Right ventricle myocardium superior (tissue), 1 donor: Measurements from ENCODE around the gene ARHGAP28. TPM values are rescaled to one million over a fixed set of nuclear protein-coding genes. Genes with fewer than 3 reads are reported as not detected.
"Not testable (repeated sequence)": the region's sequence is repeated elsewhere in the genome, so short reads cannot be mapped to it uniquely, and the experiment has no call there.

Experiments
- ATAC-seq: fragments of 200-7000 bp; cut with Tn5 transposase; one replicate; pipeline ENCODE4 v1.9.1; 2020; ENCODE audit warnings: mild to moderate bottlenecking; ENCODE audit not compliant: poor library complexity
- DNase-seq: peaks from one replicate; pipeline ENCODE4 v3.0.0-alpha.2; 2020
- intact Hi-C: fragments of 100-400 bp; cut with DNase I; formaldehyde crosslinking; loops from one replicate; pipeline ENCODE4 v1.11.2; 2022
- total RNA-seq: library from RNA; stranded (reverse); fragmentation: NEBNext Ultra II Directional; extraction: Animal tissue kit (Norgen Biotek cat#: 25700); gene quantifications from one replicate; pipeline ENCODE4 v1.2.1, GENCODE V29; 2021
- donor health status: DM: no; HTN: yes; CAD: no; lungs with severe emphysema.

ARHGAP28 gene
- total RNA-seq, 1 donor from 2014 or later: 1.1 TPM

GRCh38 chr18:6796511-6796910, 67.0 kb downstream of the ARHGAP28 start:
- DNase-seq: no peak
- intact Hi-C loops: no loop called here
- no peak for ATAC-seq

GRCh38 chr18:6797171-6797570, 67.7 kb downstream of the ARHGAP28 start:
- intact Hi-C loops: no loop called here
- ATAC-seq (no peak), DNase-seq (no peak)

DNA sequence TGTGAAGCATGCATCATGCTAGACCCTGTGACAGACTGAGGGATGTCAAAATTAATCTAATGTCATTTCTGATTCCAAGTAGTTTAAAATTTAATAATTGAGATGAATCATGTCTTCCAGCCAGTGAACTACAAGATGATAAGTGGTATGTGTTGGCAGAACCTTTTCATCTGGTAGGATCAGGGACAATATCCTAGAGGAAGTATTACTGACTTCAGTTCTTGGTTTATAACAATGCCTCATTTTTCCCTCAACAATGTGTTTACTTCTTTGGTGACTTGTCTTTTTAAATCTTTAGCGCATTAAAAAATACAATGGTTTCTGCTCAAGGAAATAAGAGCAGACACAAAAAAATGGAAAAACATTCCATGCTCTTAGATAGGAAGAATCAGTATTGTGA, 69.4 kb downstream of the ARHGAP28 start:
- ATAC-seq (no peak), DNase-seq (no peak)
- intact Hi-C loops: no loop called here

GRCh38 chr18:6800309-6800708, 70.8 kb downstream of the ARHGAP28 start:
- intact Hi-C loops, ATAC-seq, DNase-seq: not testable (repeated sequence)

DNA sequence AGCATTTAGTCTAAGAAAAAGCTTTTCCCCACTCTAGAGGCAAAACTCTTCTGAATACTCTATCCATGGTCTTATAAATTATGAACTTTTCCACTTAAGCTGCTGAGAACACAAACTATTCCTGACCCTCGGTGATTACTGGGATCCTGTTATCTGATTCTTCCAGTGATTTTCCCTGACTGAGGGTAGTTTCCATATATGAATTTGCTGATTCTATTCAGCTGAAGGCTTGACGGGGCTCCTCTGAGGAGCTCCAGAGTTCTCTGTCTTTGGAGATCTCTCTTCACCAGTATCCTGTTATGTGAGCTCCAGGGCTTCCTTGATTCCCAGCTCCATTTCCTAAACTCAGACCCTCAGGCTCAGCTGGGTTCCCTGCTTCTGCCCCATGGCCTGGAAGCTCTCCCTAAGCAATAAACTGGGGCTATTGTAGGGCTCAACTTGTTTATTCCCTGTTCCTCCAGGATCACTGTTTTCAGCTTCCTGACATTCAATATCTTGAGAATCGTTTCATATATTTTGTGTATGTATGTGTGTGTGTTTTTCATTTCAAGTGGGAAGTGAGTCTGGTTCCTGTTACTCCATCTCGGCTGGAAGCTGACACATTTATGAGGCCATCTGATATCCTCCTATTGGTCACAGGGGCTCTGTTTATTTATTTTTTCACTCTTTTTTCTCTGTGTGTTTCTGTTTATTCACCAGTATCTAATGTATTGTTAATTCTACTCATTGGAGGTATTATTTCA, 78.2 kb downstream of the ARHGAP28 start:
- DNase-seq (no peak), ATAC-seq (no peak)

DNA sequence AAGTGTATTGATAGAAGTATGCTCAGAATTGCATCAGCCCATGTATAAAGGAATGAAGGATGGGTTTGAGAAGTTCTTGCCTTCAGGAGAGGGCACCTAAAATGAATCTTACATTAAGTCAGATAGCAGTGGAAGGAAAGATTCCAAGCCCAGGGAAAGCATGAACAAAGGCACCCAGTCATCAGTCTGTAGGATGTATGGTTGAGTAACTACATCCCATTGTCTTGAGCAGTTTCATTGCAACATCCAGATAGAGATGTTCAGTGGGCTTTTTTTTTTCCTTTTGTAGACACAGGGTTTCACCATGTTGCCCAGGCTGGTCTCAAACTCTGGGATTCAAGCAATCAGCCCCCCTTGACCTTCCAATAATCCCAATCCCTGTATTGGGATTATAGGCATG, 80.7 kb downstream of the ARHGAP28 start:
- DNase-seq (no peak), ATAC-seq (no peak)
- intact Hi-C loops: no loop called here

More for the DNA sequence above, 78.2 kb downstream of the ARHGAP28 start:
- intact Hi-C loops: no loop called here

GRCh38 chr18:6811816-6812215, 82.3 kb downstream of the ARHGAP28 start:
- no peak for DNase-seq
- no peak for ATAC-seq
- intact Hi-C loops: no loop called here

- intact Hi-C loops: no loop called here
- no peak for ATAC-seq
These were observed 85.4 kb downstream of the ARHGAP28 start for GRCh38 chr18:6814882-6815425.

GRCh38 chr18:6816154-6816553, 86.6 kb downstream of the ARHGAP28 start:
- ATAC-seq: no peak
- intact Hi-C loops: no loop called here
- no peak for DNase-seq

More at GRCh38 chr18:6814882-6815425, 85.4 kb downstream of the ARHGAP28 start:
- no peak for DNase-seq

DNA sequence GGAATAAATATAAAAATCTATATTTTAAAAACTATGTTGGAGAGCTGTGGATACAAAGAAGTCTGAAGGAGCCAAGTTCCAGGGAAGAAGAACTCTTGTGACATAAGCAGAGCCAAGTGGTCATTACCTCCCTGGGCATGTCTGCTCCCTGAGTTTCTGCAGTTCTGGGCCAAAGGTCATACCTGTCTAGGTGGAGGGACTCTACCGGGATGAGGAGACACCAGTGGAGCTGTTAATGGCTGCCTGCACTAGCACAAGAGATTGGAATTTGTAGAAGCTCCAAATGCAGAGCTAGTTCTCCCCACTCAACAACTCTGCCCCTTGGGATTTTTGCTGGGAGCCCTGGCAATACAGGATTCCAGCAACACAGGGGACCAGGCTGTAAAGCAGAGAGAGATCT, 89.8 kb downstream of the ARHGAP28 start:
- ATAC-seq: no peak
- intact Hi-C loops: no loop called here
- no peak for DNase-seq

- no peak for DNase-seq
- no peak for ATAC-seq
- intact Hi-C loops: no loop called here
These were observed 90.8 kb downstream of the ARHGAP28 start for GRCh38 chr18:6820314-6820713.

- intact Hi-C loops: no loop called here
- DNase-seq (no peak), ATAC-seq (no peak)
These were observed 91.8 kb downstream of the ARHGAP28 start for GRCh38 chr18:6821356-6821755.

DNA sequence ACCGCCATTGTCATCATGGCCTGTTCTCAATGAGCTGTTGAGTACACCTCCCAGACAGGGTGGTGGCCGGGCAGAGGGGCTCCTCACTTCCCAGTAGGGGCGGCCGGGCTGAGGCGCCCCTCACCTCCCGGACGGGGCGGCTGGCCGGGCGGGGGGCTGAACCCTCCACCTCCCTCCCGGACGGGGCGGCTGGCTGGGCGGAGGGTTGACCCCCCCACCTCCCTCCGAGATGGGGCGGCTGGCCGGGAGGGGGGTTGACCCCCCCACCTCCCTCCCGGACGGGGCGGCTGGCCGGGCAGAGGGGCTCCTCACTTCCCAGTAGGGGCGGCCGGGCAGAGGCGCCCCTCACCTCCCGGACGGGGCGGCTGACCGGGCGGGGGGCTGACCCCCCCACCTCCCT, 97.6 kb downstream of the ARHGAP28 start:
- DNase-seq, intact Hi-C loops, ATAC-seq: not testable (repeated sequence)

GRCh38 chr18:6827566-6827965, 98.0 kb downstream of the ARHGAP28 start:
- ATAC-seq, DNase-seq, intact Hi-C loops: not testable (repeated sequence)

DNA sequence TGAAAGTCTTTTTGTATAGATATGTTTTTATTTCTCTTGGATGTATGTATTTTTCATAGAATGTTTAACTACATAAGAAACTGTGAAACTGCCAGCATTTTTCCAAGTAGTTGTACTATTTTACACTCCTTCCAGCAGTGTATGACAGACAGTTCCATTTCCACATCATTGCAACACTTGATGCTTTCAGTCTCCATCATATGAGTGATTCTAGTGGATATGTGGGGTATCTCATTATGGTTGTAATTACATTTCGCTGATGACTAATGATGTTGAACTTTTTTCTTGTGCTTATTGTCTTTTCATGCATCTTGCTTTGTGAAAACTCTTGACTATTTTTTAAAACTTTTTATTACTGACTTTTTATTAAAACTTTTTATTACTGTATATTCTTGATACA, 101.4 kb downstream of the ARHGAP28 start:
- intact Hi-C loops: no loop called here
- DNase-seq (no peak), ATAC-seq (no peak)

GRCh38 chr18:6835345-6835744, 105.8 kb downstream of the ARHGAP28 start:
- DNase-seq: no peak
- intact Hi-C loops: no loop called here
- ATAC-seq: no peak

DNA sequence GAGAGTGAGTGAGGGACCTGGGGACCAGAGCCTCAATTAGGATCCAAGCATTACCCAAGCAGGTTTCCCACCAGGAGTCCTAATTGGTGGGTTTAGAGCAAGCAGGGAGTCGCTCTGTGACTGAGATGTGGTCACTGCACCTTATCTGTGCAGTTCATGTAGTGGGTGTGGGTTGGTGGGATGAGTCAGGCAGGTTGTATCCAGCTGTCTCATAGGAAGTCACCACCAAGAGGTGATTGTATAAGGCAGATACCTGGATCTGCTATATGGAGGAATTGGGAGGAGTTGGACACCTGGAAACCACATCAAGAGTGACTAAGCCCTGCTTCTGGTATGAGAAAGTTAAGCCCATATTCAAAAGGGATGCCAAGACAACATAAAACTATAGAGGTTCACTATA, 106.8 kb downstream of the ARHGAP28 start:
- no peak for ATAC-seq
- intact Hi-C loops: no loop called here
- DNase-seq: no peak

DNA sequence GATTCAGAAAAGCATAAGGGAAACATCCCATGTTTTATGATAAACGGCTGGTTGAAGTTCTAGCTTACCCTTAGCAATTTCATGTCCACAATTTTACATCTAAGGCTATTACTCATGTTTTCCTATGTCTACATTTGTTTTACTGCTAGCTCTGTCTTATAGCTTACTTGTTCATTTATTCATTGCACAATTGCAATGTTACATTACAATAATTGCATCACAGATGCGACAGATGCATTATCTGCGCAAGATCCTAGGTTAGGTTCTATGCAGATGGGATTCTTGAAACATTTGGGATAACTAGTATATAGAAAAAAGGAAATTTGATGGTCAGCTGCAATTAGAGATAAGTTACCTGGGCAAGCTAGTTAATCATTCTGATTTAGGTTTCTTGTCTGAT, 108.4 kb downstream of the ARHGAP28 start:
- ATAC-seq (no peak), DNase-seq (no peak)
- intact Hi-C loops: no loop called here

DNA sequence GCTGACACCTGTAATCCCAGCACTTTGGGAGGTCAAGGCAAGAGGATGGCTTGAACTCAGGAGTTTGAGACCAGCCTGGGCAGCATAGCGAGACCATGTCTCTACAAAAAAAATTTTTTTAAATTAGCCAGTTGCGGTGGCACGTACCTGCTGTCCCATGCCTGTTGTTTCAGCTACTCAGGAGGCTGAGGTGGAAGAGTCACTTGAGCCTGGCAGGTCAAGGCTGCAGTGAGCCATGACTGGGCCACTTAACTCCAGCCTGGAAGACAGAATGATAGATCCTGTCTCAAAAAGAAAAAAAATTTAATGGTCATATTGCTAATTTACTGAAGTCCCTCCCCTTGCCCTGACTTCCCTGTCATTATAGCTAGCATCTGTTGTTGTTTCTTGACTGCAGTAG, 112.6 kb downstream of the ARHGAP28 start:
- intact Hi-C loops: no loop called here
- DNase-seq (no peak), ATAC-seq (no peak)

DNA sequence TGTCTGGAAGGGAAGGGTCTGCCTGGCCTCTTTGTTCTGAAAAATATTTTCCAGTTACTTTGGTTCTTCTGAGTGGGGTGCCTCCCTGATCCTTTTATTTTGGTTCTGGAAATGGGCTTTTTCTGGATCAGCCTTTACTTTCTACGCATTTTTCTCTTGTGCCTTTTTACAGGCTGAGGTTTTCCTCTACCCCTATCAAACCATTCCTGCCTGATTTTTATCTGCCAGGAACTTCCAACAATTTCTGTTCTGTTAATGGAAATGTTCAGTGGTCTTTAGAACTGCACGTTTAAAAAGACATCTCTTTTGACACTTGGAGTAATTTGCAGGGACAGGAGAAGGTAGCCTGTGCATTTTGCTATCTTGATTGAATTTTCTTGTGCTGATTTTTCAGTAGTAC, 113.8 kb downstream of the ARHGAP28 start:
- DNase-seq (no peak), ATAC-seq (no peak)
- intact Hi-C loops: no loop called here

- DNase-seq, ATAC-seq, intact Hi-C loops: not testable (repeated sequence)
These were observed 116.0 kb downstream of the ARHGAP28 start for GRCh38 chr18:6845521-6845920.
